Keratinocyte (primary cell): Measurements from ENCODE around the gene TRABD2B. TPM values are rescaled to one million over a fixed set of nuclear protein-coding genes. Genes with fewer than 3 reads are reported as not detected.

Experiments
- DNase-seq: peaks from one replicate; pipeline ENCODE4 v3.0.0-alpha.2; 2011; ENCODE audit warnings: low read depth, missing footprints, low spot score
- FAIRE-seq: peaks from 2 replicates; lab custom pipeline; 2011; peaks lifted over from hg19 to GRCh38; lab: Jason Lieb, UNC
- H2AFZ ChIP-seq: 2 replicates; pipeline ENCODE4 v1.6.0; 2012; ENCODE audit warnings: low read length, control low read depth, inconsistent platforms; ENCODE audit not compliant: control insufficient read depth
- H3K27ac ChIP-seq: 2 replicates; pipeline ENCODE4 v1.5.1; 2011; ENCODE audit warnings: low read length; ENCODE audit not compliant: control insufficient read depth, insufficient read depth
- H3K27me3 ChIP-seq: 3 replicates; pipeline ENCODE4 v1.6.0; 2011; ENCODE audit warnings: low read length; ENCODE audit not compliant: control insufficient read depth, insufficient read depth; ENCODE audit errors: extremely low read depth
- H3K36me3 ChIP-seq, 2 experiments: 2 replicates in 1 of 2; 3 replicates in 1 of 2; pipeline ENCODE4 v1.5.1; 2011; ENCODE audit warnings: low read length in 2 of 2, mild to moderate bottlenecking in 1 of 2; ENCODE audit not compliant: control insufficient read depth in 2 of 2, insufficient read depth in 2 of 2; ENCODE audit errors: extremely low read depth in 1 of 2
- H3K4me1 ChIP-seq: 3 replicates; pipeline ENCODE4 v1.5.1; 2011; ENCODE audit warnings: low read length; ENCODE audit not compliant: control insufficient read depth, insufficient read depth; ENCODE audit errors: extremely low read depth
- H3K4me2 ChIP-seq: 3 replicates; pipeline ENCODE4 v1.6.0; 2011; ENCODE audit warnings: low read depth, low read length; ENCODE audit not compliant: control insufficient read depth, insufficient read depth; ENCODE audit errors: extremely low read depth
- H3K4me3 ChIP-seq, 3 experiments: fragments of 200-600 bp in 1 of 3; sonication (generic) in 1 of 3; 2 replicates in 2 of 3; 3 replicates in 1 of 3; pipeline ENCODE4 v1.5.1; 2011 to 2016; ENCODE audit warnings: low read length in 3 of 3, mild to moderate bottlenecking in 3 of 3, control low read depth in 2 of 3, inconsistent platforms in 1 of 3, low read depth in 1 of 3, mixed read lengths in 1 of 3, mixed run types in 1 of 3, moderate library complexity in 1 of 3; ENCODE audit not compliant: control insufficient read depth in 2 of 3, insufficient read depth in 2 of 3; ENCODE audit errors: extremely low read depth in 1 of 3
- H3K79me2 ChIP-seq: 2 replicates; pipeline ENCODE4 v1.6.0; 2012; ENCODE audit warnings: low read length; ENCODE audit not compliant: control insufficient read depth, insufficient read depth
- H3K9ac ChIP-seq: 3 replicates; pipeline ENCODE4 v1.6.0; 2011; ENCODE audit warnings: low read length; ENCODE audit not compliant: control insufficient read depth, insufficient read depth; ENCODE audit errors: extremely low read depth
- H3K9me1 ChIP-seq: 3 replicates; pipeline ENCODE4 v1.6.0; 2011; ENCODE audit warnings: low read length; ENCODE audit not compliant: control insufficient read depth, insufficient read depth; ENCODE audit errors: extremely low read depth
- H3K9me3 ChIP-seq: 2 replicates; pipeline ENCODE4 v1.5.1; 2012; ENCODE audit warnings: low read depth, low read length; ENCODE audit not compliant: control insufficient read depth
- H4K20me1 ChIP-seq: 3 replicates; pipeline ENCODE4 v1.6.0; 2011; ENCODE audit warnings: low read length; ENCODE audit not compliant: control insufficient read depth, insufficient read depth; ENCODE audit errors: extremely low read depth
- EZH2 ChIP-seq: IDR thresholded peaks from one replicate; pipeline ENCODE4 v1.6.1; 2012; ENCODE audit warnings: inconsistent platforms, mild to moderate bottlenecking, low read length, moderate library complexity
- dilution Hi-C: fragments of 300-500 bp; cut with MboI; formaldehyde crosslinking; loops from one replicate; pipeline ENCODE4 v1.7.0; 2020; ENCODE audit warnings: low sequenced_read_pairs; ENCODE audit not compliant: extremely low pct_ligation_motif_present
- polyA plus RNA-seq, 5 experiments: library from polyadenylated mRNA; depleted of rRNA in 3 of 5; stranded (reverse) in 3 of 5; stranded (forward) in 1 of 5; unstranded in 1 of 5; fragments of >200 nt; gene quantifications; 1 replicate in 1 of 5; 2 replicates in 3 of 5; 3 replicates in 1 of 5; pipeline versions ENCODE4 v1.2.1 to v1.2.3, GENCODE V29; 2011 to 2012; ENCODE audit warnings: missing spikeins in 2 of 5, low read depth in 1 of 5, low replicate concordance in 1 of 5
- TF ChIP-seq, protein P1 (sequence below), 3 experiments: IDR thresholded peaks in 1 of 3; conservative IDR thresholded peaks in 1 of 3; optimal IDR thresholded peaks in 1 of 3; 2 replicates in 2 of 3; 3 replicates in 1 of 3; pipeline versions ENCODE3 to v1.5.1; 2011; ENCODE audit warnings: low read length in 3 of 3, mild to moderate bottlenecking in 3 of 3, moderate library complexity in 2 of 3, control low read depth in 1 of 3, inconsistent platforms in 1 of 3; ENCODE audit not compliant: insufficient read depth in 2 of 3; ENCODE audit errors: extremely low read depth in 1 of 3

TRABD2B gene
- polyA plus RNA-seq, 1 donor (not counting 4 experiments of a cell fraction or from before 2014, with no cell fraction given), result 0.13 TPM

GRCh38 chr1:47842228-47842919, 154.8 kb downstream of the TRABD2B start:
- Histone ChIP-seq H3K9me3 (no peaks in the 10 kb centered on the region), H3K4me1 (no peaks in the 10 kb centered on the region), H2AFZ (no peak overlapping the region), H3K9me1 (no peaks in the 10 kb centered on the region), H3K4me2 (no peak overlapping the region), H3K27me3 (peaks cover 5% of the 10 kb centered on the region), H3K36me3 (no peaks in the 10 kb centered on the region), H3K9ac (no peak overlapping the region), H3K79me2 (no peaks in the 10 kb centered on the region), H3K4me3 (no peak overlapping the region), H4K20me1 (no peaks in the 10 kb centered on the region), H3K27ac (no peak overlapping the region)
- dilution Hi-C loops, result no loop called here
- DNase-seq (no peak), FAIRE-seq (no peak)
- TF ChIP-seq EZH2, result no peak
- TF ChIP-seq, protein P1, sequence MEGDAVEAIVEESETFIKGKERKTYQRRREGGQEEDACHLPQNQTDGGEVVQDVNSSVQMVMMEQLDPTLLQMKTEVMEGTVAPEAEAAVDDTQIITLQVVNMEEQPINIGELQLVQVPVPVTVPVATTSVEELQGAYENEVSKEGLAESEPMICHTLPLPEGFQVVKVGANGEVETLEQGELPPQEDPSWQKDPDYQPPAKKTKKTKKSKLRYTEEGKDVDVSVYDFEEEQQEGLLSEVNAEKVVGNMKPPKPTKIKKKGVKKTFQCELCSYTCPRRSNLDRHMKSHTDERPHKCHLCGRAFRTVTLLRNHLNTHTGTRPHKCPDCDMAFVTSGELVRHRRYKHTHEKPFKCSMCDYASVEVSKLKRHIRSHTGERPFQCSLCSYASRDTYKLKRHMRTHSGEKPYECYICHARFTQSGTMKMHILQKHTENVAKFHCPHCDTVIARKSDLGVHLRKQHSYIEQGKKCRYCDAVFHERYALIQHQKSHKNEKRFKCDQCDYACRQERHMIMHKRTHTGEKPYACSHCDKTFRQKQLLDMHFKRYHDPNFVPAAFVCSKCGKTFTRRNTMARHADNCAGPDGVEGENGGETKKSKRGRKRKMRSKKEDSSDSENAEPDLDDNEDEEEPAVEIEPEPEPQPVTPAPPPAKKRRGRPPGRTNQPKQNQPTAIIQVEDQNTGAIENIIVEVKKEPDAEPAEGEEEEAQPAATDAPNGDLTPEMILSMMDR (optimal IDR thresholded peaks at IDR 0.05 in 1 of 3, IDR thresholded peaks at IDR 0.05 in 1 of 3, conservative IDR thresholded peaks at IDR 0.05 in 1 of 3; ENCODE audit: extremely low read depth in 1 of 3, insufficient read depth in 2 of 3, low read length in 3 of 3), result no peak

GRCh38 chr1:47841356-47841755, 155.8 kb downstream of the TRABD2B start:
- Histone ChIP-seq H2AFZ (no peak overlapping the region), H3K36me3 (no peaks in the 10 kb centered on the region), H3K9me1 (no peaks in the 10 kb centered on the region), H3K27ac (no peak overlapping the region), H3K27me3 (peaks cover 5% of the 10 kb centered on the region), H3K9me3 (no peaks in the 10 kb centered on the region), H4K20me1 (no peaks in the 10 kb centered on the region), H3K4me3 (no peak overlapping the region), H3K4me1 (no peaks in the 10 kb centered on the region), H3K4me2 (no peak overlapping the region), H3K79me2 (no peaks in the 10 kb centered on the region), H3K9ac (no peak overlapping the region)
- TF ChIP-seq EZH2, result no peak
- TF ChIP-seq, protein P1 (optimal IDR thresholded peaks at IDR 0.05 in 1 of 3, IDR thresholded peaks at IDR 0.05 in 1 of 3, conservative IDR thresholded peaks at IDR 0.05 in 1 of 3; ENCODE audit: extremely low read depth in 1 of 3, insufficient read depth in 2 of 3, low read length in 3 of 3), result no peak
- FAIRE-seq, result no peak
- DNase-seq, result no peak
- dilution Hi-C loops, result no loop called here
